Right lobe of liver (tissue), 6 donors: Measurements from ENCODE around the gene METTL25B. TPM values are rescaled to one million over a fixed set of nuclear protein-coding genes. Genes with fewer than 3 reads are reported as not detected.
"Not testable (repeated sequence)": the region's sequence is repeated elsewhere in the genome, so short reads cannot be mapped to it uniquely, and the experiment has no call there.

Source experiments
- ATAC-seq, 4 donors: fragments of 200-7000 bp; cut with Tn5 transposase; one replicate each; pipeline ENCODE4 v1.9.1; 2020; ENCODE audit warnings: mild to moderate bottlenecking in 4 of 4, moderate library complexity in 4 of 4
- DNase-seq, 3 donors: peaks; one replicate each; pipeline ENCODE4 v3.0.0-alpha.2; 2020
- H3K27ac ChIP-seq, 3 donors: fragments of 200-600 bp; one replicate each; pipeline ENCODE4 v1.8.0; 2022
- H3K27me3 ChIP-seq, 2 donors: fragments of 200-600 bp; one replicate each; pipeline ENCODE4 v1.8.0; 2022
- H3K36me3 ChIP-seq, 4 donors: fragments of 200-600 bp; sonication (generic) in 1 of 4; one replicate each; pipeline versions ENCODE4 v1.5.1 to v1.8.0; 2017 to 2022; ENCODE audit warnings: control low read depth in 1 of 4
- H3K4me1 ChIP-seq, 4 donors: fragments of 200-600 bp; sonication (generic) in 1 of 4; one replicate each; pipeline versions ENCODE4 v1.5.1 to v1.8.0; 2017 to 2022; ENCODE audit warnings: control low read depth in 1 of 4
- H3K4me3 ChIP-seq, 3 donors: fragments of 200-600 bp; one replicate each; pipeline ENCODE4 v1.8.0; 2022
- H3K9me3 ChIP-seq, 4 donors: fragments of 200-600 bp; sonication (generic) in 1 of 4; one replicate each; pipeline versions ENCODE4 v1.5.1 to v1.8.0; 2017 to 2022; ENCODE audit warnings: control low read depth in 1 of 4
- CTCF ChIP-seq, 4 donors: fragments of 200-600 bp in 3 of 4; fragments of 450-650 bp in 1 of 4; IDR thresholded peaks; one replicate each; pipeline versions ENCODE4 v1.5.1 to v1.8.0; 2016 to 2022; ENCODE audit warnings: antibody characterized with exemption in 4 of 4, mild to moderate bottlenecking in 2 of 4
- POLR2A ChIP-seq: fragments of 450-650 bp; IDR thresholded peaks from one replicate; pipeline ENCODE4 v1.6.1; 2017; ENCODE audit warnings: antibody characterized with exemption, mild to moderate bottlenecking
- WGBS: methylation state at CpG from one replicate; pipeline ENCODE4 v1.1.6; 2018; ENCODE audit warnings: low coverage, low lambda C conversion rate; ENCODE audit not compliant: insufficient coverage; ENCODE audit errors: missing lambda C conversion rate; 5-methylcytosine and 5-hydroxymethylcytosine counted together
- intact Hi-C, 2 donors: fragments of 100-400 bp; cut with DNase I; formaldehyde crosslinking; loops; one replicate each; pipeline versions ENCODE4 v1.11.2 to v1.14.1; 2022
- total RNA-seq, 6 experiments: library from RNA; depleted of rRNA in 2 of 6; stranded (reverse); fragments of >200 nt in 2 of 6; fragmentation: NEBNext Ultra II Directional in 3 of 6; extraction: Animal tissue kit (Norgen Biotek cat#: 25700) in 3 of 6; gene quantifications; one replicate each; pipeline versions ENCODE4 v1.1.0 to v1.2.4, GENCODE V29; 2016 to 2023
- donor health status: DM: no; HTN: yes; CAD: no.
- donor health status: DM: no; HTN: no; CAD: no.
- donor health status: DM: no; HTN: no; CAD: no.
- donor health status: DM: no; HTN: yes; CAD: no.
- donor health status: DM: no; HTN: yes; CAD: no.

The METTL25B gene
- total RNA-seq, 6 experiments from 2014 or later: 11.6 to 25.7 (median 20.6) TPM

GRCh38 chr1:156760796-156761104 is 32.5 kb downstream of the METTL25B start:
- Histone ChIP-seq H3K27me3 (no peaks in the 10 kb centered on the region), H3K36me3 (no peaks in the 10 kb centered on the region), H3K27ac (no peak overlapping the region), H3K4me3 (no peak overlapping the region), H3K4me1 (peaks cover 0 to under 1% (median 0%) of the 10 kb centered on the region in 4 donors), H3K9me3 (no peaks in the 10 kb centered on the region)
- DNase-seq (no peak), ATAC-seq (no peak)
- WGBS: 74% methylated on average over 4 of the region's 4 CpGs
- intact Hi-C loops: no loop called here
- TF ChIP-seq CTCF (IDR thresholded peaks at IDR 0.05): no peak
- no peak for TF ChIP-seq POLR2A

- H3K4me3 ChIP-seq, H3K27ac ChIP-seq, H3K27me3 ChIP-seq, H3K36me3 ChIP-seq, H3K9me3 ChIP-seq, intact Hi-C loops, DNase-seq, ATAC-seq: not testable (repeated sequence)
- 97% methylated on average over 14 of the region's 15 CpGs for WGBS
- H3K4me1 ChIP-seq: peaks cover 0 to 21% (median 3%) of the 10 kb centered on the region in 4 donors
Observed at GRCh38 chr1:156765136-156765535, 36.9 kb downstream of the METTL25B start.

- ATAC-seq (no peak), DNase-seq (no peak)
- WGBS: 92% methylated on average over 4 of the region's 5 CpGs
- intact Hi-C loops: no loop called here
- Histone ChIP-seq H3K4me1 (peaks cover 0 to 22% (median 3%) of the 10 kb centered on the region in 4 donors), H3K9me3 (no peaks in the 10 kb centered on the region), H3K27ac (peak overlapping the region in 1 of 3 donors; percentile 85), H3K27me3 (no peaks in the 10 kb centered on the region), H3K36me3 (peaks cover 0 to 5% (median 0%) of the 10 kb centered on the region in 4 donors), H3K4me3 (peak overlapping the region in 2 of 3 donors; percentile 73 to 91)
- no peak for TF ChIP-seq POLR2A
- TF ChIP-seq CTCF (IDR thresholded peaks at IDR 0.05): no peak
Observed at GRCh38 chr1:156765666-156766065, 37.4 kb downstream of the METTL25B start.

- TF ChIP-seq POLR2A (no peak), CTCF (IDR thresholded peaks at IDR 0.05) (no peak)
- Histone ChIP-seq H3K4me1 (peaks cover 0 to 30% (median 3%) of the 10 kb centered on the region in 4 donors), H3K9me3 (no peaks in the 10 kb centered on the region), H3K36me3 (peaks cover 0 to 6% (median 0%) of the 10 kb centered on the region in 4 donors), H3K27ac (peak overlapping the region; percentile 71 to 85 (median 79)), H3K27me3 (no peaks in the 10 kb centered on the region), H3K4me3 (peak overlapping the region; percentile 64 to 91 (median 73))
- no peak for DNase-seq
- ATAC-seq: peak; percentile 6 to 22 (median 14)
- 7% methylated on average over 11 of the region's 14 CpGs for WGBS
- intact Hi-C loops: no loop called here
Observed at GRCh38 chr1:156766298-156767100, 38.2 kb downstream of the METTL25B start.

GRCh38 chr1:156767101-156767878 is 39.0 kb downstream of the METTL25B start, which contains the start of gene PRCC:
Gene PRCC (plus strand): TSS chr1:156767535. CDS start chr1:156767772, 237 bp downstream.
- Histone ChIP-seq H3K36me3 (peaks cover 0 to 6% (median 0%) of the 10 kb centered on the region in 4 donors), H3K27me3 (no peaks in the 10 kb centered on the region), H3K4me3 (peak within 1 kb of the TSS; percentile 81 to 96 (median 91)), H3K27ac (peak within 1 kb of the TSS; percentile 85 to 93 (median 88)), H3K9me3 (no peaks in the 10 kb centered on the region), H3K4me1 (peaks cover 0 to 32% (median 3%) of the 10 kb centered on the region in 4 donors)
- ATAC-seq: peak; percentile 93 to 98 (median 94)
- under 1% methylated on average over 19 of the region's 50 CpGs for WGBS
- DNase-seq: peak; percentile 97 to 99 (median 99)
- intact Hi-C loops: no loop called here
- TF ChIP-seq CTCF (IDR thresholded peaks at IDR 0.05): no peak
- TF ChIP-seq POLR2A: peak; percentile 25
